Adrenal gland (tissue), 12 donors: Measurements from ENCODE around the gene NPRL2. TPM values are rescaled to one million over a fixed set of nuclear protein-coding genes. Genes with fewer than 3 reads are reported as not detected.
"Not testable (repeated sequence)": the region's sequence is repeated elsewhere in the genome, so short reads cannot be mapped to it uniquely, and the experiment has no call there.

Source experiments
- DNase-seq, 7 donors: peaks; one replicate each; pipeline ENCODE4 v3.0.0-alpha.2; 2019 to 2020
- H3K27ac ChIP-seq, 5 donors: fragments of 200-600 bp; sonication (generic) in 4 of 5; 1 replicate in 3 of 5; 2 replicates in 2 of 5; pipeline versions ENCODE4 v1.5.1 to v1.8.0; 2016 to 2020; ENCODE audit warnings: mild to moderate bottlenecking in 1 of 5
- H3K27me3 ChIP-seq: fragments of 200-600 bp; 2 replicates; pipeline ENCODE4 v1.8.0; 2021
- H3K36me3 ChIP-seq, 2 donors: fragments of 200-600 bp; replicated peaks in 1 of 2; 1 replicate in 1 of 2; 2 replicates in 1 of 2; pipeline versions ENCODE4 v1.5.1 to v1.8.0; 2018 to 2022
- H3K4me1 ChIP-seq, 2 donors: fragments of 200-600 bp; replicated peaks in 1 of 2; 1 replicate in 1 of 2; 2 replicates in 1 of 2; pipeline versions ENCODE4 v1.5.1 to v1.8.0; 2018 to 2021
- H3K4me3 ChIP-seq, 4 donors: fragments of 200-600 bp; sonication (generic) in 3 of 4; one replicate each; pipeline ENCODE4 v1.5.1; 2016 to 2018
- H3K9me3 ChIP-seq, 3 donors: fragments of 200-600 bp; sonication (generic) in 1 of 3; replicated peaks in 1 of 3; 1 replicate in 2 of 3; 2 replicates in 1 of 3; pipeline versions ENCODE4 v1.5.1 to v1.8.0; 2016 to 2021
- CTCF ChIP-seq, 6 experiments: fragments of 450-650 bp in 4 of 6; fragments of 200-600 bp in 2 of 6; sonication (generic) in 1 of 6; IDR thresholded peaks; 1 replicate in 5 of 6; 2 replicates in 1 of 6; pipeline versions ENCODE4 v1.5.1 to v1.8.0; 2016 to 2021; ENCODE audit warnings: antibody characterized with exemption in 6 of 6, mild to moderate bottlenecking in 2 of 6, moderate library complexity in 1 of 6
- POLR2A ChIP-seq, 2 donors: fragments of 450-650 bp; IDR thresholded peaks; one replicate each; pipeline ENCODE4 v1.6.1; 2017; ENCODE audit warnings: antibody characterized with exemption in 2 of 2, mild to moderate bottlenecking in 2 of 2, moderate library complexity in 1 of 2
- WGBS, 4 donors: extraction: QIAGEN DNeasy Blood & Tissue Kit in 2 of 4; methylation state at CpG; one replicate each; pipeline versions ENCODE4 v1.1.5 to v1.1.7; 2013 to 2017; 5-methylcytosine and 5-hydroxymethylcytosine counted together
- intact Hi-C, 2 donors: fragments of 100-400 bp; cut with DNase I; formaldehyde crosslinking; loops; one replicate each; pipeline versions ENCODE4 v1.14.1 to v1.15.0; 2022 to 2023
- polyA plus RNA-seq, 3 donors: library from polyadenylated mRNA; stranded (reverse); fragments of 200-250 nt in 2 of 3; fragments of 350-450 nt in 1 of 3; fragmentation: Illumina TruSeq in 1 of 3; extraction: RNeasy Lipid Tissue Mini Kit (QIAGEN cat#74804) in 1 of 3; gene quantifications; one replicate each; pipeline ENCODE4 v1.2.3, GENCODE V29; 2013 to 2014
- total RNA-seq, 9 donors: library from RNA; depleted of rRNA in 4 of 9; stranded (reverse); fragments of >200 nt in 4 of 9; fragments of 120-200 nt in 1 of 9; fragmentation: NEBNext Ultra II Directional in 1 of 9; extraction: Animal tissue kit (Norgen Biotek cat#: 25700) in 1 of 9; gene quantifications; one replicate each; pipeline versions ENCODE4 v1.1.0 to v1.2.4, GENCODE V29; 2013 to 2023
- donor health status: healthy with polysubstance abuse.
- donor health status: Bipolar disorder and iron deficiency.
- donor health status: DM: yes; HTN: yes; CAD: no.
- donor health status: DM: no; HTN: no; CAD: no.
- donor health status: DM: no; HTN: no; CAD: no.
- donor health status: DM: yes; HTN: yes; CAD: no.

The NPRL2 gene
- total and polyA plus RNA-seq, 12 donors = 16.9 to 57.9 (median 26.3) TPM

DNA sequence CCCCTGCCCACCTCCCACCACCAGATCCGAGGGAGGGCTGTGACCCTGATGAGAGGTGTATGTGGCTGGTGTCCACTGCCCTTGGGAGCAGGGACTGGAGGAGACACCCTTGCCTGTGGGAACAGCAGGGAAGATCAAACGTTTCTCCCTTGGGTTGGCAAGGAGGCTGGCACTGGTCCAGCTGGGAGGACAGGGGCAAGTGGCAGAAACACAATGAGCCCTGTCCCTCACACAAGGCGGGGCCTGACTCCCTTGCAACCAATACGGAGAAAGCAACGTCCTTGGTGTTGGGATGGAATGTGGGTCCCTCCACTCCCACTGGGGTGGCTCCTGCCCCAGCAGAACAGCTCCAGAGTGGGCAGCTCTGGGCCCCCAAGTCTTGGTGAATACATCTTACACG, 33.3 kb downstream of the NPRL2 start:
- no peak overlapping the region for H3K4me3 ChIP-seq
- peak in 1 of 7 donors; percentile 33 for DNase-seq
- no peak for TF ChIP-seq CTCF (IDR thresholded peaks at IDR 0.05)
- 50 to 79% (median 55%) methylated on average over 2 to 6 of the region's 6 CpGs for WGBS, 4 donors
- no peaks in the 10 kb centered on the region for H3K9me3 ChIP-seq
- peaks cover 39 to 50% of the 10 kb centered on the region in 2 donors for H3K4me1 ChIP-seq
- peak overlapping the region in 2 of 5 donors; percentile 3 to 19 for H3K27ac ChIP-seq
- H3K27me3 ChIP-seq = no peaks in the 10 kb centered on the region
- intact Hi-C loops = no loop called here
- H3K36me3 ChIP-seq = peaks cover 0 to 31% of the 10 kb centered on the region in 2 donors

GRCh38 chr3:50316657-50317242, 33.8 kb downstream of the NPRL2 start:
- no peaks in the 10 kb centered on the region for H3K27me3 ChIP-seq
- WGBS, 4 donors = 49 to 57% (median 52%) methylated on average over 3 to 9 of the region's 9 CpGs
- no peaks in the 10 kb centered on the region for H3K9me3 ChIP-seq
- peak overlapping the region in 1 of 5 donors; percentile 3 for H3K27ac ChIP-seq
- H3K36me3 ChIP-seq = peaks cover 0 to 31% of the 10 kb centered on the region in 2 donors
- no peak for TF ChIP-seq POLR2A (IDR thresholded peaks at IDR 0.05)
- no peak for TF ChIP-seq CTCF (IDR thresholded peaks at IDR 0.05)
- peak in 2 of 7 donors; percentile 42 to 58 for DNase-seq
- H3K4me3 ChIP-seq = no peak overlapping the region
- intact Hi-C loops = no loop called here
- peaks cover 33 to 44% of the 10 kb centered on the region in 2 donors for H3K4me1 ChIP-seq

GRCh38 chr3:50314816-50315215, 35.8 kb downstream of the NPRL2 start:
- H3K27me3 ChIP-seq = no peaks in the 10 kb centered on the region
- intact Hi-C loops = no loop called here
- H3K27ac ChIP-seq = no peak overlapping the region
- DNase-seq = no peak
- peaks cover 24 to 35% of the 10 kb centered on the region in 2 donors for H3K4me1 ChIP-seq
- TF ChIP-seq POLR2A (IDR thresholded peaks at IDR 0.05) (no peak), CTCF (IDR thresholded peaks at IDR 0.05) (no peak)
- no peaks in the 10 kb centered on the region for H3K9me3 ChIP-seq
- peaks cover 0 to 29% of the 10 kb centered on the region in 2 donors for H3K36me3 ChIP-seq
- WGBS, 4 donors = 96 to 100% (median 98%) methylated on average over 4 of the region's 4 CpGs
- H3K4me3 ChIP-seq = no peak overlapping the region

- TF ChIP-seq POLR2A (IDR thresholded peaks at IDR 0.05) (no peak), CTCF (IDR thresholded peaks at IDR 0.05) (no peak)
- WGBS, 4 donors = 77 to 88% (median 85%) methylated on average over 3 of the region's 3 CpGs
- Histone ChIP-seq H3K36me3 (peaks cover 0 to 25% of the 10 kb centered on the region in 2 donors), H3K4me1 (peaks cover 24 to 30% of the 10 kb centered on the region in 2 donors), H3K27ac (no peak overlapping the region), H3K4me3 (no peak overlapping the region), H3K27me3 (no peaks in the 10 kb centered on the region), H3K9me3 (no peaks in the 10 kb centered on the region)
- intact Hi-C loops = no loop called here
- DNase-seq = no peak
Observed at GRCh38 chr3:50314342-50314741, 36.2 kb downstream of the NPRL2 start.

GRCh38 chr3:50312041-50312440, 38.5 kb downstream of the NPRL2 start:
- H3K4me1 ChIP-seq, H3K27me3 ChIP-seq, H3K4me3 ChIP-seq, DNase-seq, intact Hi-C loops, H3K9me3 ChIP-seq, H3K36me3 ChIP-seq, H3K27ac ChIP-seq: not testable (repeated sequence)
- 86 to 93% methylated on average over 15 to 32 of the region's 32 CpGs; no CpG with 5 or more reads in 2 of the 4 donors for WGBS, 4 donors
